GM12872 (cell line): ENCODE measurements around the gene CD4.

ENCODE experiments used
- TF ChIP-seq, protein P1 (sequence below): IDR thresholded peaks from 3 replicates; pipeline ENCODE4 v1.5.1; 2011; ENCODE audit warnings: low read depth, mild to moderate bottlenecking, low read length, moderate library complexity; ENCODE audit not compliant: insufficient read depth

Gene CD4

DNA sequence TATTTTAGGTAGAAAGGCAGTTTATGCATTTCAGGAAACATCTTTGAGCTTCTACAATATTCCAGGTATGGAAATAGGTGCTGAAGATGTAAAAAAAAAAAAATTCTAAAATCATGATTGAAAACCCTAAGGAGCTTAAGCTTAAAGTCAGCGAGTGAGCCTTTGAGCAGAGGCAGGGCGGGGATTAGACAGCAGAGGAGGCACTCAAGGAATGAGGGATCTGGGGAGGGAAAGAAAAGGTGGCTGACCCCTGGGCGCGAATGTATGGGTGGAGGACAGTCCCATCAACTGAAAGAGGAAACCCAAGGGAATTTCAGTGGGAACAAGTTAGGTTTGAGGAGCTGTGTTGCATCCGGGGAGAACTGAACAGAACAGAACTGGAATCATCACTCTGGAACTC, 29.6 kb upstream of the CD4 start:
- TF ChIP-seq, protein P1, sequence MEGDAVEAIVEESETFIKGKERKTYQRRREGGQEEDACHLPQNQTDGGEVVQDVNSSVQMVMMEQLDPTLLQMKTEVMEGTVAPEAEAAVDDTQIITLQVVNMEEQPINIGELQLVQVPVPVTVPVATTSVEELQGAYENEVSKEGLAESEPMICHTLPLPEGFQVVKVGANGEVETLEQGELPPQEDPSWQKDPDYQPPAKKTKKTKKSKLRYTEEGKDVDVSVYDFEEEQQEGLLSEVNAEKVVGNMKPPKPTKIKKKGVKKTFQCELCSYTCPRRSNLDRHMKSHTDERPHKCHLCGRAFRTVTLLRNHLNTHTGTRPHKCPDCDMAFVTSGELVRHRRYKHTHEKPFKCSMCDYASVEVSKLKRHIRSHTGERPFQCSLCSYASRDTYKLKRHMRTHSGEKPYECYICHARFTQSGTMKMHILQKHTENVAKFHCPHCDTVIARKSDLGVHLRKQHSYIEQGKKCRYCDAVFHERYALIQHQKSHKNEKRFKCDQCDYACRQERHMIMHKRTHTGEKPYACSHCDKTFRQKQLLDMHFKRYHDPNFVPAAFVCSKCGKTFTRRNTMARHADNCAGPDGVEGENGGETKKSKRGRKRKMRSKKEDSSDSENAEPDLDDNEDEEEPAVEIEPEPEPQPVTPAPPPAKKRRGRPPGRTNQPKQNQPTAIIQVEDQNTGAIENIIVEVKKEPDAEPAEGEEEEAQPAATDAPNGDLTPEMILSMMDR: no peak

DNA sequence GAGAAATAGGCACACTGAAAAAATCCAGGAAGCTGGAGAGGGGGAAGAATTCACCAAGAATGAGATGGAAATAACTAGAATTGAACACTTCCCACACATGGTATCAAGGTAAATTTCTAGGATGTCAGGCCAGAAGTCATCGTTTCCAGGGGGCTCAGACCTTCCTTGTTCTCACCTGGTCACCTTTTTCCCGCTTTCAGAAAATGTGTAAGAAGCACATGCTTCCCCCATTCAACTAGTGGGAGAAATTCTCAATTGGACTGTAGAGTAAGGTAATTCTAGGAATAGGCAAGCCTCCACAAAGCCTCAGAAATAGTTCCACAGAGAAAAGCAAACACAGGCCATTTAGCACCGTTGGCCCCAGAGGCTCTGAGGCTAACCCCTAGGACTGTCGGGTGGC, 25.9 kb upstream of the CD4 start:
- TF ChIP-seq, protein P1: no peak

DNA sequence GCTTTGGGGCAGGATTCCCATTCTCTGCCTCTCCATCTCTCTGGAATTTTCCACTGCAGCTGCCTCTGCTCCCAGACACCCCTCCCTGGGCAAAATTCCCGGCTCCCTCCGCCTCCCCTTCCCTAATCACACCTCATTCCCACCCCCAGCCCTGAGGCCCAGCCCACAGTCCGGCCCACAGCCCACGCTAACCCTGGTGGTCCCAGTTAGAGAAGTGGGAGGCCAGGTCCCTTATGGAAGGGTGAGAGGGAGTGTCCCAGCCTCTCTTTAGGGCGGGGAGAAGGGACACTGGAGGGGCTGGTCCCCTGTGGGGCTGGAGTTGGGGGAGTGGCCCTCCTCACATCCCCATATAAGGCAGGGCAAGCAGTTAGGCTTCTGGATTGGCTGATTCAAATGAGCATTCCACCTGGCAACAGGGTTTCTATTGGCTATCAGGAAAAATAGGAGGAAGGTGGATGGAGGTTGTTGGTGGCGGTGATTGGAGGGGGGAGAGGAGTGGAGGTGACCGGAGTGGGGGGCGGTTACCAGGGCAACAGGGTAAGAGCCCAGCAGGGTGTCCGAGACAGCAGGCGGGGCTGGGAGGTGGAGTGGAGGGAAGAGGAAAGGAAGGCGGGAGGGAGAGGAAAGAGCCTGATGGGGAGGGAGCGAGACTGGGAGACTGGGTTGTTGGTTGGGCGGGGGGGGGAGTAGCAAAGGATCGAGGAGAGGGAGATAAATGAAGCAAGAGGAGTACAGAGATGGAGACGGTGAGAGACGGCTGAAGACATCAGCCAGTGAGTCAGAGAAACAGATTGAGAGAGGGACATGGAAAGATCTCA, 25.1 kb upstream of the CD4 start:
- TF ChIP-seq, protein P1: no peak

DNA sequence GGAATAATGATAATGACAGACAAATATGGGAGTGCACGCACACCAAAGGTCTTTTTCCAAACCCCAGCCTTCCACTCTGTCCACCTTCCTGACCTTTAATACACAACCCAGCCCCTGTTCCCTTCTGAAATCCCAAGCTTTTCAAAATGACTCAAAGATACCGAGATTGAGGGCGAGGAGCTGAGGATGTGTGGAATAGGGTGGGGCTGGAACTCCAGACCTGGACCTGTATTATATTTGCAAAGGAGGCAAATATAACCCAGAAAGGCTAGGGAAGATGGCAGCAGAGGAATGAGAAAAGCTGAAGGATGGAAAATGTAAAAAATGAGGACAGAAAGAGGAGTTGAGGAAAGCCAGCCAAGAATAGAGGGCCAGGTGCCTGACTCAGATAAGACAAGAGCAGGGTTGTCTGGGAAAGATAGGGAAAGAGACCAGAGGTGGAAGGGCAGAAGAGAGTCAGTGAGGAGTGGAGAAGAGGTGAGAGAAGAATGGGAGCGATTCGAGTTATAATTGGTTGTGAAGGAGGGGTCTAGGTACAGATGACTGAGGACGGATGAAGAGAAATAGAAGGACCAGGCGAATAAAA, 24.2 kb upstream of the CD4 start:
- TF ChIP-seq, protein P1: no peak

DNA sequence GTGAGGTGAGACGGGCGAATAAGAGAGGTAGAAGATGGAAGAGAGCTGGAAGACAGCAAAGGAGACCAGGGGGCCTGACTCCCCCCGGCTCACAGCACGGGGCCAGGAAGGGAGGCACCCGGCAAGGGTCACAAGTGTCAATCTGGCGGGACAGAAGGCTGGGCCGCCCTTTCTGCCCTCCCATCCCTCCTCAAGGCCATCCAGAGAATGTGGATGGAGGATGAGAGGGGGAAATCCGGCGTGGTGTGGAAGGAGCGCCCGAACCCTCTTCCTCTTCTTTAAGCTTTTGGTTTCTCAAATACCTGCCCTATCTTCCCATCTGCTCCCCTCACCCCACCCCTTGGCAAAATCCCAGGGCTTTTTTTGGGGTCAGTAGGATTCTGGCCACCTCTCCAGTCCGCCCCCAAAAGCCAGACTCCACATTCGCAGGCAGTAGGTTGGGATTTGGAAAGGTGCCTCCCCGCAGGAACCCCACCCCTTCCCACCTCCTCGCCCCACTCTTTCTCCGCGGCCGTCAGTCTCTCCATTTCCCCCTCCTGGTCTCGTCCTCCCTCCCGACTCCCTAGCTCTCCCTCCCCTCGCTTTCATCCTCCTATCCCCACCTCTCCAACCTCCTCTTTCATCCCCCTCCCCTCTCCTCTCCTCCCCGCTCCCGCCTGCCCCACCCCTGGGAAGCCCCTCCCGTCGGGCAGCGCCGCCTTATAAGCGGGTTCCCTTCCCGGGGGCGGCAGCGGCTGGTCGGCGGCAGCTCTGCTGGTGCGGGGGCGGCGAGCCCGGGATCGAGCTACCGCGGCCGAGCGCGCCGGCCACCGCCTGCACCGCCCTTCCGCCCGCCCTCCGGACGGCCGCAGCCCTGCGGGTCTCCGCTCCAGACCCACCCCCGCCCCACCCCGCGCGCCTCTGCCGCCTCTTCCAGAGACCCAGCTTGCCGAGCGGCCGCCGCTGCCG, 23.4 kb upstream of the CD4 start, which contains the start of gene PTMS:
TSS of gene PTMS (plus strand) at position 730 of the 948 bp plus-strand sequence. CDS start 343 bp downstream, outside the sequence.
- TF ChIP-seq, protein P1: no peak

DNA sequence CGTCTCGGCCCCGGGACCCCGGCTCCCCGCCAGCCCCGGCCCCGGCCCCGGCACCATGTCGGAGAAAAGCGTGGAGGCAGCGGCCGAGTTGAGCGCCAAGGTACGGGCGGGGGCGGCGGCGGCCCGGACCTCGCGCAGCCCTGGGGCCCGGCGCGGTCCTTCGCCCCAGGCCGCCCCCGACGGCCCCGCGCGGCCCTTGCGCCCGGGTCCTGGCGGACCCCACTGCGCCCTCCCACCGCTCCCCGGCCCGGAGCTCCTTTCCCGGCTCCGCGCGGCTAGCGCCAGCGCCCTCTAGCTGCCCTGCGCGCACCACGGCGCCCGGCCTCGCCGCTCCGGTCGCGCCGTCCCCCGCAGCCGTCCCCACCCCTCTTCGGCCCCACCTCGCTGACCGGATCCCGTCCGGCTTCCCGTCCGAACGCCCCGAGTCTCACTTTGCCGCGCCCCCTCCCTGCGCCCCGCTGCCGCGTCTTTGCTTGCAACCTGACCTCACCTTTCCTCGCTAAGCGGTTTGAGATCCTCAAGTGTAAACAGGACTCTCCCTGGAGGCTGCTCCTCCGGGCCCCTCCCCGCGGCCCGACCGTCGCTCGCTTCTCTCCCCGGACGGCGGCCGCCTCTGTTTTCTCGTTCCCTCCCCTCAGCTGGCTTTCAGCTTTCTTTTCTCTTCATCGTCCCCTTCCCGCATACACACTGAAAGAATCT, 22.5 kb upstream of the CD4 start:
- TF ChIP-seq, protein P1: peak; percentile 64; the same call in 2 of the 3 replicates
